NCI-H146 treated with DMSO at 0.1 percent for 48 hours (cell line): ENCODE results near the gene C2orf49.

Experiments
- DNase-seq: peaks from one replicate; lab custom pipeline; 2025; ENCODE audit not compliant: unreplicated experiment; lab: John Stamatoyannopoulos, UW

The C2orf49 gene

DNA sequence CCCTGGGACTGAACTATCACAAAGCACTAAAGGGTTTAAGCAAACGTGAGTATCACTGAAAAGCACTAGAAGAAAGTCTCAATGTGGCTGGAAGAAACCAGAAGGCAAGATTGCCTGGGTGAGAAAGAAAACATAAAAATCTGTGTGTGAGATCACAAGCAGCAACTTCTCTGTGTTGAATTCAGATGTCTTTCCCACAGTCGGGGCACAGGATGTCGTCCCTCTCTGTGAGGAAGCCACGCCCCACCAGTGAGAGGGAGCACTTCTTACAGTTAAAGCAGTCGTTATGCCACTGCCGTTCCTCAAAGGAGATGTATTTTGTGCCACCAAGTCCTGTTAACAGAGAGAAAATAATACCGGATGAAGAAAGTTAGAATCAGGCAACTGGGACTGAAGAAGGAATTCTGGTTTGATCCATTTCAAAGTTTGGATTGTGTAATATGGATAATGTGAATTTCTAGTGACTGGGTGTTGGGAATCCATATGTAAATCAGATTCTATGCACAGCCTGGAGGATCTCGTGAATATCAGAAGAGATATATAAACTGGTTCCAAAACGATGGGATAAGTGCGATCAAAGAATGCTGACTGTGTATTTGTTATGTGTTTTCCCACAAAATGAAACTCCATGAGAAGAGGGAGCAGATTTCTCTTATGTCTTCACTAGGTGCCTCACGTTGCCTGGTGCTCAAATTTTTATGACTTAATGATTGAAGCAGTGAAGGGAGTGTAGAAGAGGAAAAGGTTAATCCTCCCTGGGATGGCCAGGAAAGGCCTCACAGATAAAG is 24.0 kb downstream of the C2orf49 start:
- no peak for DNase-seq

DNA sequence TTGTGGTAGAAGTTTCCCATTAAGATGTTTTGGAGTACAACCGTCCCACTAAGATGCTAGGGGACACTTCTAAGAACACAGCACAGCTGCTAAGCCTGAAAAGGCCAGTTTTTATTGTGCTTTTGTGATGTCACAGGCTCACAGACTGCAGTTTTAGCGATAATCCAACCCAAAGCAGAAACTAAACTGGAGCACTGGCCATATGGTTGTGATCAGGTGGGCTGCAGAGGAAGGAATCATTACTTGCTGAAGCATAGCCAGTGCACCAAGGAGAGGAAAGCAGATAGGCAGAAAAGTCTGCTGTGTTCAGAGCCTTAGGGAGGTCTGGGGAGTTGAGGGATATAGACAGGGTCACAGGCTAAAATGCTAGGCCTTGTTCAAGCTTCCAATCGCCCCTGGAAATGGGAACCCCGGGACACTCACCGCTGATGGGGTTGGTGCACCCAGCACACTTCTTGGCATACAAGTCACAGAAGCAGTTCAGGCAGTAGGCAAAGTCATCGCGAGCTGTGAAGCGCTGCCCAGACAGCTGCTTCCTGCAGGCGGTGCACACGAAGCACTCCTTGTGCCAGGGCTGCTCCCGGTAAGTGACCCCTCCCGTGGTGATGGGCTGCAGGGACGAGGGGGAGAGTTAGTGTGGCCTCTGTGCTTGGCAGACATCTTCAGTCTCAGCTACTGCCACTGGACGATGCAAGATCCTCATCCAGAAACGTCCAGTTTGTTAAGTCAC is 25.7 kb downstream of the C2orf49 start:
- DNase-seq, result no peak

DNA sequence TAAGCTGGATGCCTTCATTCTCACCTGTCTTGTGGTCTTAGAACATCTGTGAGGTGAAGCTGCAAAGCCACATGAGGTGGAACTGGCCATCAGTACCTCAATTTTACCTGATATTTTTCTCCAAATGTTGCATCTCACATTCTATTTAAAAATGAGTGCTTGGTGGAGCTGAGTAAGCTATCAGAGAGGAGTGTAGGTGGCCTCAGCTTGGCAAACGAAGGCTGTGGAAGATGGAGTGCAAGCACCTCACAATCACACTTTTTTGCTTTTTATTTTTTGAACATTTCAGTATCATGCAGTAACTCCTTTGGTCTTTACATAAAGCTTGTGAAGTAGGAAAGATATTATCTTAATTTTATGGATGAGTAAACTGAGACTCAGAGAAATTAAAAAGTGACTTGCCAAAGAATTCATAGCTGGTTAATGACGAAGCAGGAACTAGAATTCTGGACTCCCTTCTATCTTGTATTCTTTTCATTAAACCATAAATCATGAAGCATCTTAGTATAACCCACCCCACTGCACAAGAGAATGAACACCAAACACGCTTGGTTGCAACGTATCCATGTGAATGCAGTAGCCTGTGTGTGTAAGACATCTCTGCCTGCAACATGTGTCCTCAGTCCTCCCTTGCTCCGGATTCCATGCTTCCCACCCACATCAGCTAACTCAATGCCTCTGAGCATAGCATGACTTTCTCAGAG is 27.2 kb downstream of the C2orf49 start:
- no peak for DNase-seq

DNA sequence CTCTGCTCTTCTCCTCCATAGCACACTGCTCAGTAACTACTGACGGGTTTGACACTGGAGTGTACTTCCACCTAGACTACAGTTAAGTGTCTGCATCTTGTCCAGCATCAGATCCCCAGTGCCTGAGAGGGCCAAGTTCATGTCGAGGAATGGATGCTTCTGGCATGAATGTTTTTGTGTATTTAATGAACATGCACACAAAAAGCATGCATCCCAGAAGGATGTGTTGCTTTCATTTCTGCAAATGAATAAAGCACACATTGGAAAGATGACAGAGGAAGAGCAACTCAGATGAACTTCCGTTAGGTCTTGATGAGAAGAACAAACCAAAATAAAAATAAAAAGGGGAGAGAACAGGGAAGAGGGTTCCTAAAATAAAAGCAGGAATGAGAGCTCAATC is 27.9 kb downstream of the C2orf49 start:
- DNase-seq, result no peak

DNA sequence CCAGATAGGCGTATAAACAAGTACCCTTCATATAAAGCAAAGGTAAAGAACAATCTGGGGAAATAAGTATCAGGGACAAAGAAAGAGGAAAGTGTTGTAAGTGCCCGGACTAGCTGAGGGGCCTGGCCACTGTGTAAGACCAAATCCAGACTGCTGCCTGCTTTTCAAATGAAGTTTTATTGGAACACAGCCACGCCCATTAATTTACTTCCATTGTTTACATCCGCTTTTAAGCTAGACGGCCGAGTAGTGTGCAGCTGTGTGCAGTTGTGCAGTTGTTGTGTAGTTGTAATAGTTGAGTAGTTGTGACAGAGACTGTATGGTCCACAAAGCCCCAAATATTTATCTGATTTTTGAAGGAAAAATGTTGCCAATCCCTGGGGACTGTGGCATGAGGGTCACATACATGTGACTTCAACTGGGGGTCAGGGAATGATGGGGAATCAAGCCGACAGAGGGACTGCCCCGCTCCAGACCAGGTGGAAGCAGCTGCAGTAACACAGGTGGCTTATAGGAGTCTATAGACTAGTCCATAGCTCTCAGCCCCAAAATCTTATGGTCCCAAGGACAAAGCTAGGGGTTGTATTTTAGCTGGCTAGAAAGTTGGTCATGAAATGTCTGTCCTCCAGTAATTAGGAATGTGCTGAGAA is 31.5 kb downstream of the C2orf49 start:
- DNase-seq, result no peak

DNA sequence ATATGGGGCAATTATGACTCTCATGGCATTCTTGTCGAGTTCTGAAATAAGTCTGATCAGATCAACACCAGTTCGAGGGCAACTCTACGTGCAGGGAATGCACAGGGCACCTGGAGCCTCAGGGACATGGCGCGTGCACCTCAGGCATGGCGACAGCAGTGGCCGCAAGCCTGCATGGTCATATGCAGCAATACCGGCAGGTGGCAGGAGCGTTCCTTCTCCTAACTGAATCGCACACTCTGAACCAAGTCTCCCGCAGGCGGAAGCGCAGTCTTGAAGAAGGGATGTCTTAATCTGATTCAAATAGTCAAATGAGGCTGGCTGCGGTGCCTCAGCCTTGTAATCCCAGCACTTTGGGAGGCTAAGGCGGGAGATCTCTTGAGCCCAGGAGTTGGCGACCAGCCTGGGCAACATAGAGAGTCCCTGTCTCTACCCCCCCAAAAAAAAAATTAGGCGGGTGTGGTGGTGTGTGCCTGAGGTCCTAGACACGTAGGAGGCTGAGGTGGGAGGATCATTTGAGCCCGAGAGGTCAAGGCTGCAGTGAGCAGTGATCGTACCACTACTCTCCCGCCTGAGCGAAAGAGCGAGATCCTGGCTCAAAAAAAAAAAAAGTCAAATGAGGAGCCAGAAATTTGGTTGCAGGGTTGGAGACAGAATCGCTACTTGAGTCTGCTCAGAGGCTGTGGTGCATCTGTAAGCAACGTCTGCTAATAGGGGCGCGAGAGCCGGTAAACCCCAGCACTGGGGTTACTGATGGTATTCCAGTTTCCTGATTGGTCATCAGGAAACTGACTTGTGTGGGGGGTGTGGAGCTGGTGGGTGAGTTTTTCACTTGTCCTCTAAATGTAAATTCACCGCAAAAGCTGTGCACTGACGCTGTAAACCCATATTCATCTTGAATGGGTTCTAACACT is 32.7 kb downstream of the C2orf49 start:
- DNase-seq, result peak; percentile 41

DNA sequence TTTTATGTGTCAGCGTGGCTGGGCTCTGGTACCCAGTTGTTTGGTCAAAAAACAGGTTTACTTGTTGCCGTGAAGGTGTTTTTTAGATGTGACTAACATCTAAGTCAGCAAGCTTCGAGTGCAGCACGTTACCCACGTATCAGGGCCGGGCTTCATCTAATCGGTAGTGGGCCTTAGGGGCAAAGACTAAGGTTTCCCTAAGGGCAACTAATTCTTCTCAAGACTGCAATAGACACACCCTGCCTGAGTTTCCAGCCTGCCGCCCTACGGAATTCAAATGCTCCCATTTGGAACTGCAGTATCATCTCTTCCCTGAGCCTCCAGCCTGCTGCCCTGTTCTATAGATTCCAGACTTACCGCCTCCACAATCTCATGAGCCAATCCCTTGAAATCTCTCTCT is 33.8 kb downstream of the C2orf49 start:
- no peak for DNase-seq

DNA sequence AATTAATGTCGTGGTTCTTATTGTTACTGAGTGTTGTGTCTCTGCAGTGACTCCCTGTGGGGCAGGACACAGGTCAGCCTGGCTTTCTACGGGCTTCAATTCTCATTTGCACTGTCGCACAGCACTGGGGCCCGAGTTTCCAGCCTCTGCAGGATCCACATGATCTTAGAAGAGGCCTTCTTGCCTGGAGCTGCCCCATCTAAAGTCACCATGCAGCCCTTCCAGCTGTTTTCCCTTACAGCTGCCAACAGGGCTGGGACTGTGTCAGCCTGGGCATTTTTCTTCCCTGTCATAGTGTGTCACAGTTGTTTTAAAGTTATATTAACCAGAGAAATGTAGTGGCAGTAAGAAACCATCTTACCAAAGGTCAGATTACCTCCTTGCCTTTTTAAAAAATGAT is 34.5 kb downstream of the C2orf49 start:
- DNase-seq, result no peak

DNA sequence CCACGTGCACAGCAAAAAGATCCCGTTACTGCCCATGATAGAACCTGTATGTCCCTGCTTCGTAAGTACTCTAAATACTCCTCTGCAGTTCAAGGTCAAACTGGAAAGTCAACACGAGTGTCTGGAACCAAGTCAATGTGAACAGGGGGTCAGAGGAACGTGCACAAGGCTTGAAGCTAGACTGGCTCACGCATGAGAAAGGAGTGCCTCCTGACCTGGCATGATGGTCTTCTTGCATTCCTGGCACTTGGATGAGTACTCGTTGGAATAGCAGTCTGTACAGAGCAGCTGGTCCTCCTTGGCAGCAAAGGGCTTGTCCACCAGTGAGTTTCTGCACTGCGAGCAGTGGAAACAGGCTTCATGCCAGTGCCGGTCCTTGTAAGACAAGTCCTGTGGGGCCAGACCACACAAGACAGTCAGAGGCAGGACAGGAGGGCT is 36.0 kb downstream of the C2orf49 start:
- DNase-seq, result no peak

DNA sequence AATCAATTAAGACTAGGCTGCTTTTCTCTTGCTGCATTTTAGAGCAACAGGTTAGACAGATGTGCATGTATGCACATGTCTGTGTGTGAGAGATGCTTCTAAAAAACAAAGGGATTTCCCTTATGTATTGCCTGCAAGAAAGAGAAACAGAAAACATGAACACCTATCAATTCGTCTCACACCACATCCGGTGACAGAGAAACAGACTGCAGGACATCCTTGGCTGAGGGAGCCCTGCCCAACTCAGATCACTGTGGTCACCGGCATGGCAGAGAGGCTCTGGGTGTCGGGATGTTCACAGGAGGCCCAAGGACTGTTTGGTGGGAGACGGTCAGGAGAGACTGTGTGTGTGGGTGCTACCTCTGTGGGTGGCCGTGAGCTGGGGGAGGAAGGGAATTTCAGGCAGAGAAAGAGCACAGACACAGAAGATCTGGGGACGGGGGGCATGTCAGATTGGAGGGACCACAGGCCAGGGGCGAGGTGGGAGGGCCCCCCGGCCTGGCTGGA is 36.6 kb downstream of the C2orf49 start:
- no peak for DNase-seq

DNA sequence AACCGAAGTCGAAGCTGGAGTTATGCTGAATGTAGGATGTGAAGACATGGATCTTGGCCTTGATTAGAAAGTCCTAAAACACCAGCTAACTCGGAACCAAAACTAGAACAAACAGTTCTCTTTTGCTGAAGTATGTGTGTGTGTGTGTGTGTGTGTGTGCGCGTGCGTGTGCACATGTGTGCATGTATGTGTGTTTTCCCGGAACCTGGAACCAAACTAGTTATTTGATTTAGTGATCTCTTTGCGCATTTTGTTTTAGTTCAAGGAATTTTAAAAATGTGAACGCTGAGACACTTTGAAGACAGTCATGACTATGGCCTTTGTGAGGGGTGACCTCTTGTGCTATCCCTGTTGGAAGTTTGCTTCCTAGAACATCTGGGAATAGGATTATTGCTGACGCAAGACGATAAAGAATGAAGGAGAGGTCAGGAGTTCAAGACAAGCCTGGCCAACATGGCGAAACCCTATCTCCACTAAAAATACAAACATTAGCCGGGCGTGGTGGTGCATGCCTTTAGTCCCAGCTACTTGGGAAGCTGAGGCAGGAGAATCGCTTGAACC is 37.7 kb downstream of the C2orf49 start:
- no peak for DNase-seq

DNA sequence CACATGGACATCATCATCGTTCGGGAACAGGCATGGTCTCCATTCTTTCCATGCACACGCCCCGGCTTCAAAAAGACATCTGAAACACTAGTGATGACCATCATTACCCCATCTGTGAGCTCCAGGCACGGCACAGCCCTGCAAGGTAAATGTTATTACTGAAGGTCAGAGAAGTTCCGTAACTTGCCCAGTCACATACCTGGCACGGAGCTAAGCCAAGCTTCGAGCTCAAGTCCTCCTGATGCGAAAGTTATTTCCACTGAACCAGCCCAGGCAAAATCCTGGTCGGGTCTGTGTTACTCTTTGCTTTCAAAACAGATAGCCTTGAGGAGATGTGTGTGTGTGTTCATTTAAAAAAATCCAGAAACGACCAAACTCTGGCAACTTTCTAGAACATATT is 38.7 kb downstream of the C2orf49 start:
- DNase-seq, result no peak

DNA sequence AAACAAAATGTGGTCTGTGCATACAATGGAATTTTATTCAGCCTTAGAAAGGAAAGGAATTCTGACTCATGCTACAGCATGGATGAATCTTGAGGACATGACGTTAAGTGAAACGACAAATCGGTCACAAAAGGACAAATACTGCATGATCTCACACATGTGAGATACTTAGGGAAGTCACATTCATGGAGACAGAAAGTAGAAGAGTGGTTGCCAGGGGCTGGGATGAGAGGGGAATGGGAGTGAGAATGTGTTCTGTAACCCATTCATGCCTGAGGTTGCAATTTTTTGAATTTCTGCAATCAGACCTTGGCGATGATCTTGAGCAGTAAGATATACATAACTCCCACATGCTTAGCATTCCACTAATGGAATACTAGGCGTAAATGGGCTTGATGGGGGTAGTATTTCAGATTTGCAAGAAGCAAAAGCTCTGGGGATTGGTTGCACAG is 39.5 kb downstream of the C2orf49 start:
- DNase-seq, result no peak

DNA sequence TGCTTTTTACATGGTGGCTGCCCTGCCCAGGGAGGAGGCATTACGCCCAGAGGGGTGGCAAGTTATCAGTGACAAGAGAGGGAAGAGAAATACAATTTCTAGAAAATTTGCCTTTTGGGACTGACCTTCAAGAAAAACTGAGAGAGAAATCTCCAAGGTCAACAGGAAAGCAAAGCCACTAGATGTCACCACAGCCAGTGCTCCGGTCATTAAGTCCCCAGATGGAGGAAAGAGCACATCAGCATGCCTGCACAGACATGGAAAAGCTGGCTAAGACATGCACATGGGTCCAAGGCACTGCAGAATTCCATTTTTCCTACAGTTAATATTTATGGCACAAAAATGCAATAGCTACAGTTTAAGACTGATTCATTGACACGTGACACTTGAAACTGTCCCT is 40.5 kb downstream of the C2orf49 start:
- DNase-seq, result no peak

DNA sequence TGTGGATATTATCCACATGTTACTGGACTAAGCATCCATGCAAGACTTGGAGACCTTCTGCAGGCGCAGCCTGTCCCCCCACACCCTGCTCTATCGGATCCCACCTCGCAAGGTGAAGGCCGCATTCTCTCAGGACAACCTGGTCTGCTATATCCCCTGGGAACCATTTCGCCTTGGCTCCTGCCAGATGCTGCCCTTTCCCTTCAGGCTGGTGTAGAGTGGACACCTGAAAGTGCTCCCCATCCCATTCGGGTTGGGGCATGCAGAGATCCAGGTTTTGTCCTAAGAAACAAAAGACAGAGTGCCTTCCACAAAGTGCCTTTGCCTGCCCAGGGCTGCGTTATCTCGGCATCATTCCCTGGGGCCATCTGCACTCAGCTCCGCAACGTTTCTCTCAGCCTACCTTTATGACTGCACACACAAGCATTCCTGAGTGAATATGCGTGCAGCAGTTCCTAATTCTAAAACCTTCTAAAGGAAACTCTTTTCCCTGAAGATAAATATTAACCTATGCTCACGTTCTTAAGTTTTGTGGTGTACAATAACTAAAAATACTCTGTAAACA is 41.0 kb downstream of the C2orf49 start:
- DNase-seq, result no peak

DNA sequence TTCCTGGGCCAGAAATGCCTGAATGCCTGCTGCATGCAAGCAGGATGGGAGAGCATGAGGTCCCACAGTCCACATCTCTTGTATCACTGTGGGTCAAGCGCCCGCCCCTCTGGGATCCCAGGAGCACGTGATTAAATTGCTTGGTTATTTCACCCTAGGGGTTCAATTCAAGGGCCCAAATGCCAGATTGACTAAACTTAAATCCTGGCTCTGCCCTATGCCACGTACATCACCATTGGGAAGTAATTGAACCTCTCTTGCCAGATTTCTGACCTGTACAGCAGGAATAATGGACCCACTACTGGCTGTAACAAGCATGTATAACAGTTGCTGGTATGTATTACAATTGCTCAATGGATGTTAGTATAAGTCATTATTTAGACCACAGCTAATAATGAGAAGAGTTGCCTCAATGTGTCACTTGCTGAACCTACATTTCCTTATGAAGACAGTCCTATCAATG is 41.6 kb downstream of the C2orf49 start:
- DNase-seq, result no peak

DNA sequence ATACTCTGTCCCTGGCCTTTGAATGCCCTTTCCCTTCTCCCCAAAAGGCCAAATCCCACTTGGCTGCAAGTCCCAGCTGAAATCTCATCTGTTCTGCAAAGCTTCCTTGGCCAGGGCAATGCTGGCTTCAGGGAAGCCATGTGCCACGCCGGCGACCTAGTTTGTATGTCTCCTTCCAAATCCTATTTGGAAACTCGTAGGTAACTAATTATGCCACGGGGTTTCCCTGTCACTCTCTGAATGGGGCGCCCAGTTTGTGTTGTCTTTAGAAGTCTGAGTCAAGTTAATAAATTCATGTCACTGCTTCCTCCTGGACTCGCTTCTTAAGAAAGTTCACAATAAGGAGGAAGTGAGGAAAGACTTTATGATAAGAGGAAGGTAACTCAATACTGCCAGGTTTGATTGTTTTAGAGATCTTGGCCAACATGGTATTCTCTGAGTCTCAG is 42.4 kb downstream of the C2orf49 start:
- DNase-seq, result no peak

DNA sequence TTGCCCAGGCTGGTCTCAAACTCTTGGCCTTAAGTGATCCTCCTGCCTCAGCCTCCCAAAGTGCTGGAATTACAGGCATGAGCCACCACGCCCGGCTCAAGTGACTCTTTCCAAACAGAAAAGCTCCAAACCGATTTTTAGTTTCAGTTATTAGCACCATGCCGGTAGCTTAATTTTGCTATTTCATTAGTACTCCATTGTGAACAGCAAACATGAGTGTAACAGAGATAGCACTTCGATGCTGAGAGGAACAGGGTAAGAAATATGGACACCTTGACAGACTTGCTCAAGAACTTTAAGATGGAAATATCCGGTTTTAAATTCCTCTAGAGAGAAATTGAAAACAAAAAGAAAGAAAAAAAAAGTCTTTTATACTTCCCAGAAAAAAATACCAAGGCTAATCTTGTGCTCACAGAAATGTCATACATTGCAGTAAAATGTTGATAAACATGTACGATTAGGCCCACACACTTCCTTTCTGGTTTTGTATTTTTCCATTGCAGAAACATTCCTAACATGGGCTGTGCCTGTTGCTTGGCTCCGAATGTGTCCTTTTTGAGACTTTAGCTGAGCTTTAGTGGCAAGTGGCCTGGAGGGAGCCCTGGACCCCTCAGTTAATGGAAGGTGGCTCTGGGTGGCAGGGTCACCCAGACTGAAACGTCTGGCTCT is 43.2 kb downstream of the C2orf49 start:
- no peak for DNase-seq
